HepG2 (cell line): ENCODE results near the gene HAGHL. TPM values are rescaled to one million over a fixed set of nuclear protein-coding genes. Genes with fewer than 3 reads are reported as not detected.

Source experiments
- ATAC-seq: fragments of 200-7000 bp; cut with Tn5 transposase; 3 replicates; pipeline ENCODE4 v1.9.1; 2020; ENCODE audit warnings: mild to moderate bottlenecking, moderate library complexity
- BruUV-seq: library from RNA; stranded (reverse); fragments of 400-500 nt; replicated peaks from 2 replicates; lab custom pipeline; 2021; lab: Mats Ljungman, UMichigan
- CTCF ChIA-PET: fragments of 300-600 bp; formaldehyde crosslinking; extraction: SDS; loops from one replicate; lab custom pipeline; 2021; ENCODE audit warnings: low total read pairs, inconsistent platforms, low intra/inter-chr PET ratio; lab: Yijun Ruan, JAX
- POLR2A ChIA-PET: fragments of 350-600 bp; sonication (Branson Sonifier 250); formaldehyde crosslinking; loops from one replicate; lab custom pipeline; 2020; ENCODE audit warnings: antibody characterized with exemption, inconsistent platforms; lab: Yijun Ruan, JAX
- DNase-seq: peaks from one replicate; pipeline ENCODE4 v3.0.0-alpha.2; 2015; ENCODE audit warnings: low spot score
- FAIRE-seq: peaks from 3 replicates; lab custom pipeline; 2011; peaks lifted over from hg19 to GRCh38; lab: Jason Lieb, UNC
- H2AFZ ChIP-seq: one replicate; pipeline ENCODE4 v1.6.1; 2011; ENCODE audit warnings: low read length, inconsistent platforms
- H3K27ac ChIP-seq: fragments of 300-600 bp; 3 replicates; pipeline ENCODE4 v1.8.0; 2011; ENCODE audit warnings: mixed run types, mild to moderate bottlenecking, mixed read lengths, low read length, inconsistent platforms; ENCODE audit not compliant: insufficient read depth; ENCODE audit errors: extremely low read length
- H3K27me3 ChIP-seq, 2 experiments: fragments of 200-600 bp in 1 of 2; 2 replicates in 1 of 2; 3 replicates in 1 of 2; pipeline versions ENCODE4 v1.6.0 to v1.8.0; 2011; ENCODE audit warnings: low read length in 2 of 2, mild to moderate bottlenecking in 2 of 2, moderate library complexity in 2 of 2, inconsistent platforms in 1 of 2; ENCODE audit not compliant: insufficient read depth in 2 of 2, control insufficient read depth in 1 of 2
- H3K36me3 ChIP-seq, 2 experiments: fragments of 200-600 bp in 1 of 2; replicated peaks in 1 of 2; 2 replicates in 1 of 2; 3 replicates in 1 of 2; pipeline versions ENCODE4 v1.5.1 to v1.8.0; 2011; ENCODE audit warnings: low read length in 2 of 2, inconsistent platforms in 1 of 2; ENCODE audit not compliant: insufficient read depth in 2 of 2, control insufficient read depth in 1 of 2
- H3K4me1 ChIP-seq: 2 replicates; pipeline ENCODE4 v1.5.1; 2012; ENCODE audit warnings: low read length, inconsistent platforms; ENCODE audit not compliant: insufficient read depth
- H3K4me2 ChIP-seq: 2 replicates; pipeline ENCODE4 v1.6.0; 2011; ENCODE audit warnings: low read depth, low read length, inconsistent platforms
- H3K4me3 ChIP-seq, 3 experiments: fragments of 200-600 bp in 1 of 3; sonication (generic), shearing (Covaris generic) in 1 of 3; replicated peaks in 1 of 3; 2 replicates each; pipeline ENCODE4 v1.5.1; 2011 to 2016; ENCODE audit warnings: low read length in 3 of 3, inconsistent platforms in 2 of 3, low read depth in 2 of 3, mild to moderate bottlenecking in 2 of 3, control low read depth in 1 of 3, mixed read lengths in 1 of 3; ENCODE audit not compliant: insufficient read depth in 1 of 3
- H3K79me2 ChIP-seq: one replicate; pipeline ENCODE4 v1.6.1; 2011; ENCODE audit warnings: low read length, inconsistent platforms; ENCODE audit not compliant: insufficient read depth
- H3K9ac ChIP-seq: 2 replicates; pipeline ENCODE4 v1.6.0; 2011; ENCODE audit warnings: mild to moderate bottlenecking, low read depth, low read length, inconsistent platforms; ENCODE audit not compliant: insufficient read depth
- H3K9me3 ChIP-seq: 2 replicates; pipeline ENCODE4 v1.5.1; 2012; ENCODE audit warnings: mild to moderate bottlenecking, low read length
- H4K20me1 ChIP-seq: 2 replicates; pipeline ENCODE4 v1.6.0; 2011; ENCODE audit warnings: inconsistent platforms, mild to moderate bottlenecking, low read length, moderate library complexity; ENCODE audit not compliant: insufficient read depth
- CAMTA2 ChIP-seq: sonication (generic); formaldehyde crosslinking; IDR thresholded peaks from 2 replicates; pipeline ENCODE4 v1.4.0; 2020; ENCODE audit warnings: mild to moderate bottlenecking, missing genetic modification reagents, borderline replicate concordance
- HINFP ChIP-seq: sonication (generic); formaldehyde crosslinking; IDR thresholded peaks from 2 replicates; pipeline ENCODE4 v1.4.0; 2020; ENCODE audit warnings: low read depth, mild to moderate bottlenecking, missing genetic modification reagents
- SP1 ChIP-seq, 2 experiments: fragments of 450-650 bp in 1 of 2; sonication (generic) in 1 of 2; formaldehyde crosslinking in 1 of 2; IDR thresholded peaks; 2 replicates each; pipeline versions ENCODE4 v1.4.0 to v1.6.1; 2016 to 2020; ENCODE audit warnings: missing genetic modification reagents in 1 of 2
- TFDP1 ChIP-seq: IDR thresholded peaks from 2 replicates; pipeline ENCODE4 v1.6.1; 2016; ENCODE audit warnings: missing compliant biosample characterization, missing genetic modification reagents, borderline replicate concordance
- WGBS: methylation state at CpG from one replicate; pipeline ENCODE4 v1.1.6; 2017; ENCODE audit warnings: low lambda C conversion rate; 5-methylcytosine and 5-hydroxymethylcytosine counted together
- in situ Hi-C: cut with HindIII; loops from 2 replicates; pipeline ENCODE4 v1.10.0; 2017; ENCODE audit warnings: low pct_unique_long_range_greater_than_20kb; ENCODE audit not compliant: extremely low pct_ligation_motif_present
- intact Hi-C: fragments of 100-400 bp; cut with micrococcal nuclease; formaldehyde crosslinking; loops from one replicate; pipeline ENCODE4 v1.10.0; 2022; ENCODE audit not compliant: unreplicated experiment
- polyA plus RNA-seq, 8 experiments: library from polyadenylated mRNA; depleted of rRNA in 3 of 8; stranded (reverse) in 7 of 8; unstranded in 1 of 8; fragments of >200 nt; fragmentation: Illumina TruSeq in 4 of 8; extraction: Trizol in 4 of 8; gene quantifications; 2 replicates each; pipeline versions ENCODE4 v1.2.1 to v1.2.3, GENCODE V29; 2011 to 2016; ENCODE audit warnings: low read depth in 4 of 8, missing spikeins in 1 of 8, mixed read lengths in 1 of 8; ENCODE audit not compliant: insufficient read depth in 1 of 8
- total RNA-seq, 5 experiments: library from RNA; depleted of rRNA; stranded (reverse); fragments of >200 nt; fragmentation: Illumina TruSeq; extraction: Trizol; gene quantifications; 2 replicates each; pipeline ENCODE4 v1.2.3, GENCODE V29; 2016; ENCODE audit warnings: low read depth in 1 of 5
- TF ChIP-seq, protein P1 (sequence below): sonication (generic); formaldehyde crosslinking; IDR thresholded peaks from 2 replicates; pipeline ENCODE4 v1.5.1; 2020; ENCODE audit warnings: mild to moderate bottlenecking, missing genetic modification reagents

The HAGHL gene
- total and polyA plus RNA-seq, 2 of the 13 experiments (the other 11 are each of a cell fraction or from before 2014, with no cell fraction given): 3.4 to 8.4 TPM

DNA sequence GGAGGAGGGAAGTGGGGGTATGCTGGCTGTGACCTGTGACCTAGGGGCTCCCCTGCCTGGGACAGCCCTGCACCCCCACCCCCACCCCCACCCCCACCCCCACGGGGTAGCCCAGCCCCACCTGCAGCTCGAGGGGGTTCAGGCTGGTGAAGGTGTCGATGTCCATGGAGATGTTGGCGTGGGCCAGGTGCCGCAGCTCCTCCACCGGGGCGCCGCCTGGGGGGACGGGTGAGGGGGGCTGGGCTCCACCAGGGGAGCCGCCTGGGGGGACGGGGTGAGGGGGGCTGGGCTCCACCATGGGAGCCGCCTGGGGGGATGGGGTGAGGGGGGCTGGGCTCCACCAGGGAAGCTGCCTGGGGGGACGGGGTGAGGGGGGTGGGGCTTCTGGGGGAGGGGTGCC, 43.5 kb downstream of the HAGHL start (continued):
- TF ChIP-seq, protein P1, sequence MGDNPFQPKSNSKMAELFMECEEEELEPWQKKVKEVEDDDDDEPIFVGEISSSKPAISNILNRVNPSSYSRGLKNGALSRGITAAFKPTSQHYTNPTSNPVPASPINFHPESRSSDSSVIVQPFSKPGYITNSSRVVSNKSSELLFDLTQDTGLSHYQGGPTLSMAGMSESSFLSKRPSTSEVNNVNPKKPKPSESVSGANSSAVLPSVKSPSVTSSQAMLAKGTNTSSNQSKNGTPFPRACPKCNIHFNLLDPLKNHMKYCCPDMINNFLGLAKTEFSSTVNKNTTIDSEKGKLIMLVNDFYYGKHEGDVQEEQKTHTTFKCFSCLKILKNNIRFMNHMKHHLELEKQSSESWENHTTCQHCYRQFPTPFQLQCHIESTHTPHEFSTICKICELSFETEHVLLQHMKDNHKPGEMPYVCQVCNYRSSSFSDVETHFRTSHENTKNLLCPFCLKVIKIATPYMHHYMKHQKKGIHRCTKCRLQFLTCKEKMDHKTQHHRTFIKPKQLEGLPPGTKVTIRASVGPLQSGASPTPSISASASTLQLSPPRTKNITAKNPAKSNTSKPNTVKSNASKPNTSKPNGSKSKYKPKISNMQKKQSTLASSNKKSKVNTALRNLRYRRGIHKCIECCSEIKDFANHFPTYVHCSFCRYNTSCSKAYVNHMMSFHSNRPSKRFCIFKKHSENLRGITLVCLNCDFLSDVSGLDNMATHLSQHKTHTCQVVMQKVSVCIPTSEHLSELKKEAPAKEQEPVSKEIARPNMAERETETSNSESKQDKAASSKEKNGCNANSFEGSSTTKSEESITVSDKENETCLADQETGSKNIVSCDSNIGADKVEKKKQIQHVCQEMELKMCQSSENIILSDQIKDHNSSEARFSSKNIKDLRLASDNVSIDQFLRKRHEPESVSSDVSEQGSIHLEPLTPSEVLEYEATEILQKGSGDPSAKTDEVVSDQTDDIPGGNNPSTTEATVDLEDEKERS: no peak
- TF ChIP-seq SP1 (IDR thresholded peaks at IDR 0.05) (no peak), SP1 (CRISPR knock-in tag; IDR thresholded peaks at IDR 0.05) (no peak), HINFP (CRISPR knock-in tag) (no peak), TFDP1 (CRISPR knock-in tag) (no peak)

DNA sequence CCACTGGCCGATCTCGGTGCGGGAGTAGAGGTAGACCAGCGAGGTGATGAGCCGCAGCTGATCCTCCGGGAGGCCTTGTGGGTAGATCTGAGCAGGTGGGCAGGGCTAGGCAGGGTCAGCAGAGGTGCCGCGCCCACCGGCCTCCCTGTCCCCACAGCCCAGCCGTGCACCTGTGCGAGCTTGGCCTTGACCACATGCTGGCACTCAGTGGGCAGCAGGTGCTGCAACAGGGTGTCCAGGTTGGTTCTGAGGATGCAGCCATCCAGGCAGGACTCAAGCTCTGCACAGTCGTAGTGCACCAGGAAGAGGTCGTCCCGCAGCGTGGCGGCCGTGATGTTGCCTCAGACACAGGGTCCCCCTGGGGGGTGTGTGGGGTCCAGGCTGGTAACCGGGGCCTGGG, 46.1 kb downstream of the HAGHL start:
- Histone ChIP-seq H3K27ac (no peak overlapping the region), H3K9me3 (no peaks in the 10 kb centered on the region), H3K27me3 (peaks cover 6 to 27% of the 10 kb centered on the region in 2 experiments; a peak in 4 of 5 replicates), H3K4me3 (no peak overlapping the region), H2AFZ (no peak overlapping the region), H3K4me1 (no peaks in the 10 kb centered on the region), H3K4me2 (no peak overlapping the region), H3K9ac (no peak overlapping the region), H3K36me3 (no peaks in the 10 kb centered on the region), H3K79me2 (no peaks in the 10 kb centered on the region), H4K20me1 (0 out of 2 replicates have a peak, but pooled peaks cover 2% of the 10 kb centered on the region)
- 79% methylated on average over 7 of the region's 18 CpGs for WGBS
- intact Hi-C loops: no loop called here
- ATAC-seq: no peak
- ChIA-PET POLR2A (no interaction called here), CTCF (no interaction called here)
- no peak for TF ChIP-seq CAMTA2 (CRISPR knock-in tag)
- DNase-seq: no peak
- no TSS peak for BruUV-seq
- in situ Hi-C loops: no loop called here
- no peak for FAIRE-seq
